GM23248 (cell line): Measurements from ENCODE around the gene KRT33B.

Experiments
- EZH2 ChIP-seq: fragments of 200-600 bp; sonication (generic); IDR thresholded peaks from 2 replicates; pipeline ENCODE4 v1.6.1; 2018; ENCODE audit warnings: antibody characterized with exemption, mild to moderate bottlenecking; ENCODE audit not compliant: insufficient read depth, poor library complexity, severe bottlenecking
- EZH2phosphoT487 ChIP-seq: fragments of 200-600 bp; sonication (generic); IDR thresholded peaks from 2 replicates; pipeline ENCODE4 v1.6.1; 2018; ENCODE audit warnings: antibody characterized with exemption, moderate library complexity, mild to moderate bottlenecking, low read depth; ENCODE audit not compliant: insufficient read depth

DNA sequence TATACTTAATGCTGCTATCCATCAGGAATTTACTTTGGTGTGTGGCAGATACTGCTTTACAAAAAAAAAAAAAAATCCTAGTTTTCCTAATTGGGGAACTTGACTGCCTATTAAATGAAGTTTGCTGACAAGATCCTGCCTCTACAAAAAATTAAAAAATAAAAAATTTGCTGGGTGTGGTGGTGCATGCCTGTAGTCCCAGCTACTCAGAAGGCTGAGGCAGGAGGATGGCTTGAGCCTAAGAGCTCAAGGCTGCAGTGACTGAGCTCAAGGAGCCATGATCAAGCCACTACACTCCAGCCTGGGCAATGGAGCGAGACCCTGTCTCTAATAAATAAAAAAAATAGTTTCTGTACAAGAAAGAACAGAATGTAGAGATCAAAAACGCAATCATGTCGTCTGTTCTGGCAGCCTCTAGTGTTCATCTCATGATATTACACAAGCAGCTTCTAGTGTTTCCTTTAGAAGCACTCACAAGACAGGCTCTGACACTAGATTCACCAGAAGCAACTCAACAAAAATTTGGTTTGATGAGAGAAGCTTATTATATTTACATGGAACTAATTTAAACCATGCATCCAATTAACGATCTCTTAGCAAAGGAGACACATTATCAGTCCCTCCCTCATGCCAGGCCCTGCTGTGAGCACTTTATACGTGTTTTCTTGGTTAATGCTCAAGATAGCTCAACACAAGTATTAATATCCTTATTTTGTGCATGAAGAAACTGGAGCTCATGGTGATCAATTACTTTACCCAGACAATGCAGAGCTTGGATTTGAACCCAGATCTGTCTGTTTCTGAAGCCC is 47.3 kb downstream of the KRT33B start:
- TF ChIP-seq EZH2 (no peak), EZH2phosphoT487 (no peak)
